K562 treated with DMSO at 1 percent for 24 hours (cell line): ENCODE results near the gene GRID2. TPM values are rescaled to one million over a fixed set of nuclear protein-coding genes. Genes with fewer than 3 reads are reported as not detected.

Source experiments
- total RNA-seq: library from RNA; unstranded; fragments of 300-600 nt; gene quantifications from 2 replicates; pipeline ENCODE4 v1.2.3, GENCODE V29; 2022; ENCODE audit warnings: low read depth; ENCODE audit not compliant: insufficient read depth

GRID2 gene
- total RNA-seq, result not detected in 2 replicates

DNA sequence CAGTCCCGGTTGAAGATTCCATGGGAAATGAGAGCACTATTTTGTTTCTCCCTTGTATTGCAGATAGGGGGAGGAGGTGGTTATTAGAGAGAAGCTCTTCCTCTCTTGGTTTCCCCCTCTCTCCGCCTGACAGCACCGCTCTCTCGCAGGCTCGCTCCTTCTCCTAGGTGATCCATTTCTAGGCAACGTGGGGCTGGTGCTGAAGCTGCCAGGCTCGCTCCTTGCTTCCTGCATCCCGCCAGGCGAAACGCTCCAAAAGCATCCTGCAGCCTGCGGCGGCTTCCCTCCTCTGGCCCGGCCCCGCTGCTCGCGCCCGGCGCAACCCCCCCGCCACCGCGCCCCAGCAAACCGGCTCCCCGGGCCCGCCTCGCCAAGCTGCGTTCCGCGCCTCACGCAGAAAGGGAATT lies at the start of gene GRID2:
TSS of gene GRID2 (plus strand) at position 346 of the 407 bp plus-strand sequence.

